ENCODE data around the gene SLC35E2B. TPM values are rescaled to one million over a fixed set of nuclear protein-coding genes. Genes with fewer than 3 reads are reported as not detected.
A peak's percentile ranks its signal among the peaks of the same experiment; 100 is the strongest.

SLC35E2B gene
- total RNA-seq, 2 experiments from 2014 or later, result 39.6 to 40.7 TPM

DNA sequence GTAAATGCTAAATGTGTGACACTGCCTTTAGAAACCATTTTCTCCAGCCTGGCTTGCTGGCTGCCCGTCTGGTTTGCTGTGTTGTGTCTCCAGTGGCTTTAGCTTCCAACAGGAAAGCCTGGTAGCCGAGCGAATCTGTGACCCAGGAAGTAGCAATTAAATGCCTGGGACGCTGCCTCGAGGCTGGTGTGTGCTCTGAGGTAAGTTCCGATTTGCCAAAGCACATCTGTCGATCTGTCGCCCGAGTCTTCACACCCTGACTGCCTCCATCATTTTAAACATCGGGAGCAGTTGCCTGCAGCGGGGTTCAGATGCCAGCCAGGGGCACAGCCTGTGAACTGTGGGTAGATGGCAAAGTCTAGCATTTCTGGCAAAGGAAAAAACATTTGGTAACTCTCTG, 75.1 kb downstream of the SLC35E2B start:
- CTCF ChIA-PET, result no interaction called here
- peak overlapping the region; percentile 50 for H3K27ac Mint-ChIP-seq

DNA sequence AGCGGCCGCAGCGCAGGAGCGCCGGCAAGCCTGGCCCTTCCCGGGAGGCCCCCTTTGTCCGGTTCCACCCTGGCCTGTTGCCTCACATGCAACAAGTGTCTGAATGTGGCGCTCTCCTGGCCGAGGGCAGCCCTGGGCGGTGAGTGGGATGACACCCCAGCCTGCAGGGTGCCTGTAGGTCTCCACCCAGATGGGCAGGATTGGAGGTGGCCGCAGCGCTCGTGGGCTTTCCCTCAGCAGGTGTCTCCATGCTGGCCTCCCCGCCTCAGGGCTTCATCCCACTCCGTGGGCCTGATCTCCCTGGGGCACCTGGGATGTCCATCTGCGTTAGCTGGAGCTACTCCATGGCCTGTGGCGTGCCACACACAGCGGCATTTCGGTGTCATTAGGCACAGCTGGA, 75.8 kb downstream of the SLC35E2B start:
- peaks cover 39% of the 10 kb centered on the region for H3K4me1 Mint-ChIP-seq (ENCODE audit: low read depth)
- no peaks in the 10 kb centered on the region for H3K9me3 Mint-ChIP-seq (ENCODE audit: insufficient read depth)
- ATAC-seq (no peak), DNase-seq (no peak)
- POLR2A ChIA-PET, result no interaction called here
- CTCF ChIA-PET, result no interaction called here
- peak overlapping the region; percentile 82 for H3K4me3 Mint-ChIP-seq
- no peaks in the 10 kb centered on the region for H3K27me3 Mint-ChIP-seq (ENCODE audit: low read depth)
- peak overlapping the region; percentile 88 for H3K27ac Mint-ChIP-seq
- H3K36me3 Mint-ChIP-seq (ENCODE audit: low read depth), result peaks cover 13% of the 10 kb centered on the region

More for the DNA sequence above, 75.1 kb downstream of the SLC35E2B start:
- no peaks in the 10 kb centered on the region for H3K9me3 Mint-ChIP-seq (ENCODE audit: insufficient read depth)
- DNase-seq (no peak), ATAC-seq (no peak)
- H3K36me3 Mint-ChIP-seq (ENCODE audit: low read depth), result peaks cover 13% of the 10 kb centered on the region
- H3K27me3 Mint-ChIP-seq (ENCODE audit: low read depth), result no peaks in the 10 kb centered on the region
- POLR2A ChIA-PET, result no interaction called here
- peak overlapping the region; percentile 82 for H3K4me3 Mint-ChIP-seq
- H3K4me1 Mint-ChIP-seq (ENCODE audit: low read depth), result peaks cover 34% of the 10 kb centered on the region

DNA sequence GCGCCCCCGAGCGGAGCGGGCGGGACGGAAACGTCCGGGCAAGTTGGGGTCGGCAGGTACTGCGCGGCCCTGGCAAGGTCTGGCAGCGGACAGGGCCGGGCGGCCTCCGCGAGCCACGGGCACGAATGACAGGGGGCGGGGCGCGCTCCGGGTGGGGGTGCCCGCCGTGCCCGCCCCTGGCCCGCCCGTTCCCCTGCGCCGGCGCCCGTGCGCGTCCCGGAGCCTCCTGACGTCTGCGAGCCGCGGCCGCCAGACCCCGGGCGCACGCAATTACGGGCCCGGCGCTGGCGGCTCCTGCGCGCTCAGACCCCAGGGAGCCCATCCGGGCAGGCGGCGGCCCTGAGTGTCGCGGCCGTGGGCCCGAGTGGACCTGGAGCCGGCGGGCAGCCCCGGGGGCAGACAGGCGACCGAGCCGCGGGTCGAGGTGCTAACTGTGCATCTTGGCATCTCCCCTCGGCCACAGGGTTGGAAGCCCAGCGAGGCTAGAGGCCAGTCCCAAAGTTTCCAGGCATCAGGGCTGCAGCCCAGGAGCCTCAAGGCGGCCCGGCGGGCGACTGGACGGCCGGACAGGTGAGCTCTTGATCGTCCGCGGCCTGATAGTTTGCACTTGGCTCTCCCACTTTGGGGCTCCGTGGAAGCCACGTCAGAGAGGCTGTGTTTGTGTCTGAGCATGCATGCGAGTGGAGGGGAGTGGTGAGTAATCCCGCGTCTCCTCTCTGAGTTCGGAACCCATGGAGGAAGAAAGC, 76.4 kb downstream of the SLC35E2B start:
- Mint-ChIP-seq H3K36me3 (ENCODE audit: low read depth) (peaks cover 13% of the 10 kb centered on the region), H3K4me1 (ENCODE audit: low read depth) (peaks cover 39% of the 10 kb centered on the region), H3K27me3 (ENCODE audit: low read depth) (no peaks in the 10 kb centered on the region), H3K27ac (peak overlapping the region; percentile 88), H3K4me3 (peak overlapping the region; percentile 82), H3K9me3 (ENCODE audit: insufficient read depth) (no peaks in the 10 kb centered on the region)
- ChIA-PET POLR2A (interaction anchor here (1.0 to 2.5 kb wide), 5 partner anchors 10 to 38 kb away, joined by 3 to 11 read pairs (median 3); no protein-coding TSS in a partner anchor), CTCF (interaction anchor here (2.4 to 3.5 kb wide), 2 partner anchors 13 to 63 kb away, joined by 11 to 21 read pairs; no protein-coding TSS in a partner anchor)
- peak; percentile 13 for ATAC-seq
- DNase-seq, result no peak

DNA sequence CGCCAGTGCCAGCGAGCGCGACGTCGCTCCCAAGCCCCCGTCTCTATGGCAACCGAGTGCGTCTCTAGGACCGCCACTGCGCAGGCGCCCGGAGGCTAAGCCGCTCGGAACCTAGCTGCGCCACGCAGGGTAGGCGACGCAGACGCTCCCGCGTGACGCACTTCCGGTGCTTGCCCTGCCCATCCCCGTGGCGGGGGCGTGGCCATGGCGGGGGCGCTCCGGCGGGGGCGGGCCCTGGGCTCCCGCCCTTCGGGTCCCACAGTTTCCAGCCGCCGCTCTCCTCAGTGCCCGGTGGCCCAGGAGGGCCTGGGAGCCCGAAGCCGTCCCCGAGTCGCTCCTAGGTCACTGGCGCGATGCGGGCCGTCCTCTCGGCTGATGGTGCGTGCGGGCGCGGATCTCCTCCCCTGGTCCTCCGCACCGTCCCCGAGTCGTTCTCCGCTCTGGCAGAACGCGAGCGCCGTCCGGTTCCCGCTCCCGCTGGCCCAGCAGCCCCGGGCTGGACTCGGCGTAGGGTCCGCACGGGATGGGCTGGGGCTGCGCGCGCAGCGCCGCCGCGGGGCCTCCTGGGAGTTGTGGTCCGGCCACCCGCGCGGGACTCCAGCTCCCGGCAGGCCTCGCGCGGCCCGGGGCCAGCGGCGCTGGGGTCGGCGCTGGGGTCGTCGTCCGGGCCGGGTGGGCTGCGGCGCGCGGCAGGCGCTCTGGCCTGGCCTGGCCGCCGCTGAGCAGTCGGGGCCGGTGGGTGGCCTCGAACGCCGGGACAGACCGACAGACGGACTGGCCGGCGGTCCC, 77.1 kb downstream of the SLC35E2B start, which contains the start of gene MIB2:
MIB2 (plus strand) TSS at position 245 of the 789 bp plus-strand sequence. CDS start 7,953 bp downstream, outside the sequence.
- Mint-ChIP-seq H3K27me3 (ENCODE audit: low read depth) (no peaks in the 10 kb centered on the region), H3K4me3 (peak within 1 kb of the TSS; percentile 88), H3K9me3 (ENCODE audit: insufficient read depth) (no peaks in the 10 kb centered on the region), H3K27ac (peak within 1 kb of the TSS; percentile 94), H3K36me3 (ENCODE audit: low read depth) (peaks cover 13% of the 10 kb centered on the region), H3K4me1 (ENCODE audit: low read depth) (peaks cover 39% of the 10 kb centered on the region)
- POLR2A ChIA-PET, result interaction anchor here (0.8 to 2.5 kb wide), 9 partner anchors 10 to 534 kb away, joined by 3 to 11 read pairs (median 3); partner anchors contain the start of gene CCNL2
- CTCF ChIA-PET, result interaction anchor here (0.5 to 3.5 kb wide), 3 partner anchors 14 to 456 kb away, joined by 3 to 21 read pairs (median 11); no protein-coding TSS in a partner anchor
- peak; percentile 97 for DNase-seq
- ATAC-seq, result peak; percentile 86

DNA sequence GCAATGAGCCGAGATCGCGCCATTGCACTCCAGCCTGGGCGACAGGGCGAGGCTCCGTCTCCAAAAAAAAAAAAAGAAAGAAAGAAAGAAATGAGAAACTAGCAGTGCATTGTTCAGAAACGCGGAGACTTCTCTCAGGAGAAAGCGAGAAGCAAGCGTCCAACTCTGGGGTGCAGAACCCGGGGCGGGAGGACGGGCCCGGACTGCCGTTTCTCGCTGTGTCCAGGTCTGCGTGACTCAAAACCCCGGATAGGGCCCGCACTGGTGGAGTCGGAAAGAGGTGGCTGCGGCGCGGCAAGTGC, 77.7 kb downstream of the SLC35E2B start:
- POLR2A ChIA-PET, result interaction anchor here (0.8 to 2.5 kb wide), 11 partner anchors 10 to 535 kb away, joined by 3 to 11 read pairs (median 3); partner anchors contain the start of gene CCNL2
- Mint-ChIP-seq H3K4me1 (ENCODE audit: low read depth) (peaks cover 39% of the 10 kb centered on the region), H3K36me3 (ENCODE audit: low read depth) (peaks cover 13% of the 10 kb centered on the region), H3K4me3 (peak overlapping the region; percentile 88), H3K27ac (peak overlapping the region; percentile 94), H3K27me3 (ENCODE audit: low read depth) (no peaks in the 10 kb centered on the region), H3K9me3 (ENCODE audit: insufficient read depth) (no peaks in the 10 kb centered on the region)
- CTCF ChIA-PET, result interaction anchor here (1.5 to 3.5 kb wide), 4 partner anchors 14 to 110 kb away, joined by 3 to 21 read pairs (median 9); no protein-coding TSS in a partner anchor
- ATAC-seq (peak; percentile 0), DNase-seq (no peak)

DNA sequence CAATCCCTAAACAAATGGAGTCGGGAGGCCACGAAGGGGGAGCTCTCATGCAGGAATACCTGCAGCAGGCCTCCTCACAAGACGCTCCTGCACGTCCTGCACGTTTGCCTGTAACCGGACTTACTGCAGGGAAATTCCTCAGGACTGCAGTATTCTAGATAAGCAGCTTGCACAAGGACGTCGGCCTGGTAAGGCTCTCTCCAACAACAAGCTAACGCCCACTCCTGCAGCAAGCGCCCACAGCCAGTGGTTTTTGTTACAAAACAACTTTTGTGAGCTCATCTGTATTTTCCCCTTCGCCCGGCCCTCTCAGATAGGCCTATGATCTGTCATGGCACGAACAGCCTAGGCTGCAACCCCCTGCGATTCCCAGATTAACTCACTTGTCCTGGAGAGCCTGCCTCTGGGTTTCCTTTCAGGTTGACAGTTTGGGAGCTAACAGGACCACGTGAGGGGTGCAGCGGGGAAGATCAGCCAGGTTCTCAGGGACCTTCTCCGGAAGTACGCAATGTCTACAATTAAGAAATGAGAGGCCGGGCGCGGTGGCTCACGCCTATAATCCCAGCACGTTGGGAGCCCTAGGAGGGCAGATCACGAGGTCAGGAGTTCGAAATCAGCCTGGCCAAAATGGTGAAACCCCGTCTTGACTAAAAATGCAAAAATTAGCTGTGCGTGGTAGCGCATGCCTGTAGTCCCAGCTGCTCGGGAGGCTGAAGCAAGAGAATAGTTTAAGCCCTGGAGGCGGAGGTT, 78.2 kb downstream of the SLC35E2B start:
- Mint-ChIP-seq H3K4me1 (ENCODE audit: low read depth) (peaks cover 39% of the 10 kb centered on the region), H3K36me3 (ENCODE audit: low read depth) (peaks cover 13% of the 10 kb centered on the region), H3K27ac (peak overlapping the region; percentile 94), H3K27me3 (ENCODE audit: low read depth) (no peaks in the 10 kb centered on the region), H3K4me3 (peak overlapping the region; percentile 88), H3K9me3 (ENCODE audit: insufficient read depth) (no peaks in the 10 kb centered on the region)
- peak; percentile 64 for DNase-seq
- CTCF ChIA-PET, result interaction anchor here (1.5 to 3.5 kb wide), 5 partner anchors 12 to 110 kb away, joined by 3 to 21 read pairs (median 7); no protein-coding TSS in a partner anchor
- peak; percentile 5 for ATAC-seq
- POLR2A ChIA-PET, result interaction anchor here (0.9 to 2.5 kb wide), 8 partner anchors 11 to 214 kb away, joined by 3 to 11 read pairs (median 4); partner anchors contain the start of gene CCNL2

DNA sequence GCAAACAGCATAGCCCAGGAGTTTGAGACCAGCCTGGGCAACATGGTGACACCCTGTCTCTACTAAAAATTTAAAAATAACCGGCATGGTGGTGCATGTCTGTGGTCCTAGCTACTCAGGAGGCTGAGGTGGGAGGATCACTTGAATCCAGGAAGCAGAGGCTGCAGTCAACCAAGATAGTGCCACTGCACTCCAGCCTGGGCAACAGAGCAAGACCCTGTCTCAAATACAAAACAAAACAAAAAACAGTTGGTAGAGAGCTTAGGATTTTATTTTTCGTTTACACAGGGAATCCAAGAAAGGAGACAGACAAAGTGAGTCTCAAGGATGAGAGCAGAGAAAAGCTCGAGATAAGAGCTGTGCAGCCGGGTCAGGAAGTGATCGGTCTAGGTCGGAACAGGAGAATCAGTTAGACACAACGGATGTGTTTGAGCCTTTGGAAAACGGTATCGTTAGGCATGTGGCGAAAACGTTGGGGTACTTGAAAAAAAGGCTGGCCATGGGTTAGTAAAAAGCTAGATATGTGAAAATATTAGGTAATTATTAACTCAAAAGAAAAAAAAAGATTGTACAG, 79.0 kb downstream of the SLC35E2B start:
- ATAC-seq, result no peak
- Mint-ChIP-seq H3K27ac (peak overlapping the region; percentile 65), H3K9me3 (ENCODE audit: insufficient read depth) (no peaks in the 10 kb centered on the region), H3K4me1 (ENCODE audit: low read depth) (peaks cover 39% of the 10 kb centered on the region), H3K27me3 (ENCODE audit: low read depth) (no peaks in the 10 kb centered on the region), H3K36me3 (ENCODE audit: low read depth) (peaks cover 13% of the 10 kb centered on the region), H3K4me3 (peak overlapping the region; percentile 88)
- ChIA-PET POLR2A (interaction anchor here (0.7 to 1.9 kb wide), 6 partner anchors 15 to 491 kb away, joined by 3 to 8 read pairs (median 4); partner anchors contain the start of gene CCNL2), CTCF (interaction anchor here (1.5 to 3.5 kb wide), 5 partner anchors 11 to 109 kb away, joined by 3 to 21 read pairs (median 7); no protein-coding TSS in a partner anchor)
- DNase-seq, result no peak

DNA sequence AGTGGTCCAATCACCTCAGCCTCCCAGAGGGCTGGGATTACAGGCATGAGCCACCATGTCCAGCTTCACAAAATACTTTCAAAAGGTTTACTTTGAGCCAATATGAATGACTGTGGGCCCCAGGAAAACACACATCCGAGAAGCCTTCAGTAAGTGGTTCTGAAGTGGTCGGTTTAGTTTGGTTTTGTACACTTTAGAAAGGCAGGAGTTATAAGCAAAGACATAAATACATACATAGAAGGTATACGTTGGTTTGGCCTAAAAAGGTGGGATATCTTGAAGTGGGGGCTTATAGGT, 80.5 kb downstream of the SLC35E2B start:
- ChIA-PET CTCF (no interaction called here), POLR2A (no interaction called here)
- Mint-ChIP-seq H3K9me3 (ENCODE audit: insufficient read depth) (no peaks in the 10 kb centered on the region), H3K4me1 (ENCODE audit: low read depth) (peaks cover 36% of the 10 kb centered on the region), H3K27me3 (ENCODE audit: low read depth) (no peaks in the 10 kb centered on the region), H3K27ac (no peak overlapping the region), H3K36me3 (ENCODE audit: low read depth) (peaks cover 8% of the 10 kb centered on the region), H3K4me3 (no peak overlapping the region)
- DNase-seq (no peak), ATAC-seq (no peak)

DNA sequence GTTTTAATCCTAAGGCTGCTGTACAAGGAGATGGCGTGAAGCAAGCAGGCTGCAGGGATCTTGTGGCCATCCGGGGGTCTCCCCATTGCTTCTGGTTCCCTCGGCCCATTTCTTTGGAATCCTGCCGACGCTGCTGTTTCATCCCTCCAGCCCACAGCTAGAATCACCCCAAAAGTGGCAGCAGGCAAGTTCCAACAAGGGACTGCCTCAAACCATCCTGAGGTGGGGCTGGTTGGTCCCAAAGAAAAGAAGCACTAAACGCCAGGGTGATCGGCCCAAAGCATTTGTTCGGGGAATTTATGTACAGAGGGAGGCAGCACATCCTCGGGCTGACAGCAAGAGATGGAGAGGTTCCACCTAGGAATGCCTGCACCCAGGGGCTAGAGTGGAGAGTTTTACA, 81.8 kb downstream of the SLC35E2B start:
- no peak for DNase-seq
- ChIA-PET CTCF (no interaction called here), POLR2A (no interaction called here)

DNA sequence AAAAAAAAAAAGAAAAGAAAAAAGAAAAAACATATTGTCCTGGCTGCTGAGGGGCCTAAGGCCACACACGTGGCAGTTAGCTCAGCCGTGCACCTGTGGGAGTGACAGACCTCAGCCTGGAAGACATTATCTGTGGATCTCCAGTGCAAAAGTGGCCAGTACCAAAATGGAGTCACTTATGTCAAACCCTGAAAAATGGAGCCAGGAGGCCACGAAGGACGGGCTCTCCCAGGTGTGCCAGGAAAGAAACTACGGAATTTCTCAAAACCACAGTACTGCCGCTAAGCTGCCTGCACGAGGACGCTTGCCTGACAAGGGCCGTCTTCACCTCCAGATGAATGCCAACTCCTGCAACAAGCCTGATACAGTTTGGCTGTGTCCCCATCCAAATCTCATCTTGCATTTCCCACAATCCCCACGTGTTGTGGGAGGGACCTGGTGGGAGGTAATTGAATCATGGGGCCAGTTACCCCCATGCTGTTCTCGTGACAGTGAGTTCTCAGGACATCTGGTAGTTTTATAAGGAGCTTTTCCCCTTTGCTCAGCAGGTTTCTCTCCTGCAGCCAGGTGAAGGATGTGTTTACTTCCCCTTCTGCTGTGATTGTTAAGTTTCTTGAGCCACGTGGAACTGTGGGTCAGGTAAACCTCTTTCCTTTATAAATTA, 82.6 kb downstream of the SLC35E2B start:
- peaks cover 34% of the 10 kb centered on the region for H3K4me1 Mint-ChIP-seq (ENCODE audit: low read depth)
- H3K9me3 Mint-ChIP-seq (ENCODE audit: insufficient read depth), result no peaks in the 10 kb centered on the region
- DNase-seq, result no peak
- CTCF ChIA-PET, result no interaction called here
- no peak for ATAC-seq
- no peaks in the 10 kb centered on the region for H3K27me3 Mint-ChIP-seq (ENCODE audit: low read depth)
- H3K4me3 Mint-ChIP-seq, result no peak overlapping the region
- H3K36me3 Mint-ChIP-seq (ENCODE audit: low read depth), result peaks cover 8% of the 10 kb centered on the region
- POLR2A ChIA-PET, result no interaction called here
- no peak overlapping the region for H3K27ac Mint-ChIP-seq

More for the DNA sequence above, 81.8 kb downstream of the SLC35E2B start:
- no peak for ATAC-seq
- Mint-ChIP-seq H3K4me3 (no peak overlapping the region), H3K36me3 (ENCODE audit: low read depth) (peaks cover 8% of the 10 kb centered on the region), H3K27me3 (ENCODE audit: low read depth) (no peaks in the 10 kb centered on the region), H3K4me1 (ENCODE audit: low read depth) (peaks cover 33% of the 10 kb centered on the region), H3K27ac (peak overlapping the region; percentile 32), H3K9me3 (ENCODE audit: insufficient read depth) (no peaks in the 10 kb centered on the region)

Measured in activated CD8-positive, alpha-beta T cell treated with anti-CD3 and anti-CD28 coated beads, Interleukin-2, amount 10 ng/mL, durations not matched to agents 7 days and 5 days (primary cell).